Measurements from ENCODE around the gene PDGFD. TPM values are rescaled to one million over a fixed set of nuclear protein-coding genes. Genes with fewer than 3 reads are reported as not detected.

The PDGFD gene
- total RNA-seq, 4 donors from 2014 or later, result 26.0 to 72.4 (median 29.6) TPM

DNA sequence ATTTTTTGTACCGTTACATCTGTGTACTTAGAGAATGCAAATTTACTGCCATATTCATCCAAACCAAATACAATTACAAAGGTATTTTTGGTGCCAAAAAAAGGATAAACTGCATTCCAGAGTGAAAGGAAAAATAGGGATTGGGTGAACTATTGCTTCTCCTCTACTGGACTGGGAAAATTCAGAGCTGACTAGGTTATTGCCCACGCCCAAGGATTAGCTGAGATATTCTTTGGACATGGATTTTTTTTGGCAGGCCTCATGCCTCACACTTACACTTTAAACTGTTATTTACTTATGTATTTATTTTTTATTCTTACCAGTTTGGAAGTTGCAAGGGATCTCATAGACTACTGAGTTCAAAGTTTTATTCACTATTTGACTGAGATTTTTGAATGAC, 203.8 kb downstream of the PDGFD start:
- 78 to 83% methylated on average over 2 of the region's 2 CpGs for WGBS, 2 donors
- Histone ChIP-seq H3K4me1 (no peaks in the 10 kb centered on the region), H3K9me3 (no peaks in the 10 kb centered on the region), H3K27ac (no peak overlapping the region), H3K4me3 (no peak overlapping the region), H3K36me3 (no peaks in the 10 kb centered on the region), H3K27me3 (no peaks in the 10 kb centered on the region)
- no peak for TF ChIP-seq EP300 (IDR thresholded peaks at IDR 0.05)
- TF ChIP-seq, protein P1, sequence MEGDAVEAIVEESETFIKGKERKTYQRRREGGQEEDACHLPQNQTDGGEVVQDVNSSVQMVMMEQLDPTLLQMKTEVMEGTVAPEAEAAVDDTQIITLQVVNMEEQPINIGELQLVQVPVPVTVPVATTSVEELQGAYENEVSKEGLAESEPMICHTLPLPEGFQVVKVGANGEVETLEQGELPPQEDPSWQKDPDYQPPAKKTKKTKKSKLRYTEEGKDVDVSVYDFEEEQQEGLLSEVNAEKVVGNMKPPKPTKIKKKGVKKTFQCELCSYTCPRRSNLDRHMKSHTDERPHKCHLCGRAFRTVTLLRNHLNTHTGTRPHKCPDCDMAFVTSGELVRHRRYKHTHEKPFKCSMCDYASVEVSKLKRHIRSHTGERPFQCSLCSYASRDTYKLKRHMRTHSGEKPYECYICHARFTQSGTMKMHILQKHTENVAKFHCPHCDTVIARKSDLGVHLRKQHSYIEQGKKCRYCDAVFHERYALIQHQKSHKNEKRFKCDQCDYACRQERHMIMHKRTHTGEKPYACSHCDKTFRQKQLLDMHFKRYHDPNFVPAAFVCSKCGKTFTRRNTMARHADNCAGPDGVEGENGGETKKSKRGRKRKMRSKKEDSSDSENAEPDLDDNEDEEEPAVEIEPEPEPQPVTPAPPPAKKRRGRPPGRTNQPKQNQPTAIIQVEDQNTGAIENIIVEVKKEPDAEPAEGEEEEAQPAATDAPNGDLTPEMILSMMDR (IDR thresholded peaks at IDR 0.05), result no peak
- TF ChIP-seq POLR2A (IDR thresholded peaks at IDR 0.05), result no peak
- DNase-seq (ENCODE audit: low spot score in 2 of 2), result no peak

DNA sequence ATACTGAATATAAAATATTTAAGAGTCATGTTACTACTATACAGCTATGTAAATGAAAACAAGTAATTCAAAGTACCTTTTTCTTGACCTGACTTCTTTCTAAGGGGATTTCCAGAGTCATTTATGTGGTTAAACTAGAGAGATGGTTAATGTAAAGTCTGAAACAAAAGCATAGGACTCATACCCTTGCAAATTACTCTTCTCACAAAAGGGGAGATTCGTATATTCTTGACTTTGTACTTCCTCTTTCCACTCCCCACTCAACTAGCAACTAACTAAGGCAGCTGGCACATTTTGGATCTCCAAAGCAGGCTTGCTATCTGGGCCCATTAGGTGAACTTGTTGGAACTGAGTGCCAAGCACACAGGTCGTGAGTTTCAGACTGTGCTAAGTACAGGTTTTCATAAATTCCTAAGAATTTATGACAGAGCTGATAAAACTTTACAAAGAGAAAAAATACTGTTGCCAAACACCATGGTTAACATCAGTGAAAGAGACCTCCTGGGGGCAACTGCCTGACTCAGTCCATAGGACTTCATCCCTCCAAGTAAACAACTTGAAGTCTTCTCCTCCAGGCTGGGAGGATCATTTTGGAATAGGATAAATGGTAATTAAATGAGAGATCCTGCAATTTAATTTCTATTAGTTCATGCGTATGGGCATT, 204.5 kb downstream of the PDGFD start:
- no peaks in the 10 kb centered on the region for H3K9me3 ChIP-seq
- TF ChIP-seq POLR2A (IDR thresholded peaks at IDR 0.05) (no peak), EP300 (IDR thresholded peaks at IDR 0.05) (no peak)
- TF ChIP-seq, protein P1 (IDR thresholded peaks at IDR 0.05), result no peak
- H3K4me1 ChIP-seq, result no peaks in the 10 kb centered on the region
- H3K36me3 ChIP-seq, result no peaks in the 10 kb centered on the region
- H3K4me3 ChIP-seq, result no peak overlapping the region
- H3K27ac ChIP-seq, result no peak overlapping the region
- no peaks in the 10 kb centered on the region for H3K27me3 ChIP-seq
- DNase-seq (ENCODE audit: low spot score in 2 of 2), result no peak
- WGBS, 2 donors, result 83 to 84% methylated on average over 3 of the region's 3 CpGs

DNA sequence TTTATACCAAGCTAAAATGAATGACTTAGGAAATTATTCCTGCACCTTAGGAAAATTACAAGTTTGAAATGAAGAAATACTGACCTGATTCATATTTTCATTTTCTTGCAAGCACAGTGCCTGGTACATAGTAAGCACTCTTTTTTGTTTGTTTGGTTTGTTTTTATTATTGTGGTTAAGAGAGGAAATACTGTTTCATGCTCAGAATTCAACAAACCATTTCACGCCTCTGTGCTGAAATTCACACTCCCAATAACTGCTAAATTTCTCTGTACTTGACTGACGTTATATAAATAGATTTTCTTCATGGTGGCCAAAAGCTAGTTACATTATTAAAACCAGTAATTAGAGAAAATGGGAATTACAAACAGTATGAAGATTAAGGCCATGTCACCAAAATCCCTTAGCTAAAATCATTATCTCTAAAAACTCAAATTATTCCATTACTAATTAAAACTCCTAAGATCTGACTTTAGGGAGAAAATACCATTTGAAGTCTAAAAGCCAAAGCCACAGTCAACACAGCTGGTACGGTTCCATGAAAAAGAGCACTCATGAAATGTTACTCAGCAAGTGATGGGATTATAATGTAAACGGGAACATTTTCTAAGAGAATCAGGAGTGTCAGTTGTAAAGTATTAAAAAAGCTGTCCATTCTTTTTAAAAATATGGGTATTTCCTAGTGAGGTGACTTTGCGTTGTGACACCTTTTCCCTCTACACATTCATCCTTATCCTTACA, 205.3 kb downstream of the PDGFD start:
- TF ChIP-seq, protein P1 (IDR thresholded peaks at IDR 0.05), result no peak
- TF ChIP-seq POLR2A (IDR thresholded peaks at IDR 0.05) (no peak), EP300 (IDR thresholded peaks at IDR 0.05) (no peak)
- DNase-seq (ENCODE audit: low spot score in 2 of 2), result no peak
- WGBS, 2 donors, result 81 to 84% methylated on average over 5 of the region's 5 CpGs
- no peaks in the 10 kb centered on the region for H3K9me3 ChIP-seq
- no peaks in the 10 kb centered on the region for H3K27me3 ChIP-seq
- H3K4me3 ChIP-seq, result no peak overlapping the region
- H3K27ac ChIP-seq, result no peak overlapping the region
- H3K4me1 ChIP-seq, result peaks cover 0 to 7% (median 0%) of the 10 kb centered on the region in 4 donors
- no peaks in the 10 kb centered on the region for H3K36me3 ChIP-seq

DNA sequence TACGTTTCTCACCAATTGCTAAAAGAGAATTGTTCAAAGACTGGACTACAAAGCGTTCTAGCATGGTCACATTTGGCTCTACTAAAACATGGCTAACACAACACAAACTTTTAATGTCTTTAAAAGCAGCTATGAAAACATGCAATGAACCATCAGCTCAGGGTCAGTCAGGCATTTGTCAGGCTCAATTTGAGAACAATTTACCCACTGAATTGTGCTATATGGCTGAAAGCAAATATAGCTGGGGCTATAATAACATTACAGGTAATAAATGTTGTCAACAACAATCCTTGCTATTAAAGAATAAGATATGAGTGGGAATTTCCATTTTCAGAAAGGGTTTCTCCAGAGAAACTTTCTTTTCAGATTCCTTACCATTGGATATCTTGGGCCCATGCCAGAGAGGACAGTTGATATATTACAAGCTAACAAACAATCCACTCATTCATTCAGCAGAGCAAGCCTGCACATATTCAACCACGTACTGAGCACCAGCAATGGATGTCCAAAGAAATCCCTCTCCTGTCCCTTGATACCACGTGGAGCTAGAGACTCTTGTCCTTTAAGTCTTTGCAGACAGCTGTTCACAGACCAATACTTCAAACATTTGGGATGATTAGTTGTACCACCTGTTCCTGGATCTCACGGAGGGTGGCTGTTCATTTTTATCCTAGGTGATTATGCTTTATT, 210.0 kb downstream of the PDGFD start:
- Histone ChIP-seq H3K27me3 (no peaks in the 10 kb centered on the region), H3K9me3 (no peaks in the 10 kb centered on the region), H3K4me3 (no peak overlapping the region), H3K36me3 (no peaks in the 10 kb centered on the region), H3K27ac (no peak overlapping the region), H3K4me1 (peaks cover 0 to 8% (median 0%) of the 10 kb centered on the region in 4 donors)
- TF ChIP-seq POLR2A (IDR thresholded peaks at IDR 0.05) (no peak), EP300 (IDR thresholded peaks at IDR 0.05) (no peak)
- TF ChIP-seq, protein P1 (IDR thresholded peaks at IDR 0.05), result no peak
- 41 to 50% methylated on average over 5 of the region's 5 CpGs for WGBS, 2 donors
- DNase-seq (ENCODE audit: low spot score in 2 of 2), result no peak

DNA sequence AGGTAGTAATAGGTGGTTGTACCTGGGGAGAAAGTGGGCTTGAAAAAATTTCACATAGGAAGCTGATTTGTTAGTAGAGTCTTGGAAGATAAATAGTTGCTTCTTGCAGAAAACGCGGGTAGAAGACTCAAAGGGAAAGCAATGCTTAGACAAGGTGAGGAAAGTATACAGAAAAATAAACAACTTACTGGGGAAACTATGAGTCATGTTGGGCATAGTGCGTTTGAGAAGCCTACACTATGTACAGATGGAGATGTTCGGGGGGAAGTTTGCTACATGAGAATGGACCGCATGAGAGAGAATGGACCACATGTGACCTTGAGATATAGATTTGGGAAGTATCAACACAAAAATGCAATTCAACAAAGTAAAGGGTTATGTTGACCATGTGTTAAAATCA, 214.2 kb downstream of the PDGFD start:
- Histone ChIP-seq H3K36me3 (no peaks in the 10 kb centered on the region), H3K4me1 (peaks cover 0 to 8% (median 0%) of the 10 kb centered on the region in 4 donors), H3K27me3 (no peaks in the 10 kb centered on the region), H3K4me3 (no peak overlapping the region), H3K9me3 (no peaks in the 10 kb centered on the region), H3K27ac (no peak overlapping the region)
- WGBS, 2 donors, result 91 to 97% methylated on average over 5 of the region's 5 CpGs
- TF ChIP-seq, protein P1 (IDR thresholded peaks at IDR 0.05), result no peak
- TF ChIP-seq POLR2A (IDR thresholded peaks at IDR 0.05), result no peak
- TF ChIP-seq EP300 (IDR thresholded peaks at IDR 0.05), result no peak
- no peak for DNase-seq (ENCODE audit: low spot score in 2 of 2)

All from tibial nerve (tissue), 4 donors.